Endometrium (tissue), 2 donors: ENCODE data around the gene NR3C1.

Experiments
- FAIRE-seq: peaks from 2 replicates; lab custom pipeline; 2012; peaks lifted over from hg19 to GRCh38; lab: Jason Lieb, UNC
- donor health status: control.
- donor health status: control.

The NR3C1 gene

DNA sequence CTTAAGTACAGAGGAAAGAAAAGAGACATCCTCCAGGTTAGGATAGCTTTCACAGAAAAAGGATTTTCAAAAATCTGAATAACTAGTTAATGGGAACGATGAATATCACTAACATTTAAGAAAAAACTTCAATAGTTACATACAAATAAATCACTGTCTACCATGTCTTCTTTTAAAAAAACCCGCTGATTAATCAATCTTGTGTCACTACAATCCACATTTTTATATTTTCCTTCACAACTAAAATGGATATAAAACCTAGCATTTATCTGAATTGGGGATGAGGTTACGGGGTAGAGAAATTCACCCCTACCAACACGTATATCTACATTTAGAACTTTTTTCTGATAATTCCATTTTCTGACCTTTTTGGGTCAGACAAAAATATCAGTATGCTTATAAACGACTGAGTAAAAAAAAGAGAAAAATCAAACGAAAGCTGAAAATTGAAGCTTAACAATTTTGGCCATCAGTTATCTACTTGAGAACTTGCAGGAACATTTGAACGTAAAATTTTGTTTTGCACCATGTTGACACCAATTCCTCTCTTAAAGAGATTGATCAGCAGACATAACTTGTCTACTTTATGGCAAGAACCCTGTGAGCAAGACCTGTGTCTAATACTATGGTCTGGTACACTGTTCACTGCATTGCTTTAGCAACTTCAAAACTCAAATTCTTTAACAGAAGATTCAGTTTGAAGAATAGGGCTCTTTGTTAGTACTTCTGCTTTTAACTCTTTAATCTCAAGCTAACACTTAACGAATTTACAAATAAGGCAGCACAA, 4.8 kb downstream of the NR3C1 start:
- FAIRE-seq: no peak

DNA sequence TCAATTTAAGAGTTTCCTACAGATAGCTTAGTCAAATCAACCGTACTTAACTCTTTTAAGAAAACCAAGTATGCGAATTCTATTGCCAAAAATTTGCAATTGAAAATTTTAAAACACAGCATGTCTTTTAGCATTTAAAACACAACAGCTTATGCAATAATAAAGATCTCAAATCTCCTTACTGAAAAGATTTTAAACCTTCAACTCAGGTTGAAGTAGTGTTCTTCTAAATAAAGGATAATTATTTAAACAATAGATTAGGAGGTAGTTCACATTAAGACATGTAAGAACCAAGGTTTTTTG, 5.5 kb downstream of the NR3C1 start:
- no peak for FAIRE-seq

DNA sequence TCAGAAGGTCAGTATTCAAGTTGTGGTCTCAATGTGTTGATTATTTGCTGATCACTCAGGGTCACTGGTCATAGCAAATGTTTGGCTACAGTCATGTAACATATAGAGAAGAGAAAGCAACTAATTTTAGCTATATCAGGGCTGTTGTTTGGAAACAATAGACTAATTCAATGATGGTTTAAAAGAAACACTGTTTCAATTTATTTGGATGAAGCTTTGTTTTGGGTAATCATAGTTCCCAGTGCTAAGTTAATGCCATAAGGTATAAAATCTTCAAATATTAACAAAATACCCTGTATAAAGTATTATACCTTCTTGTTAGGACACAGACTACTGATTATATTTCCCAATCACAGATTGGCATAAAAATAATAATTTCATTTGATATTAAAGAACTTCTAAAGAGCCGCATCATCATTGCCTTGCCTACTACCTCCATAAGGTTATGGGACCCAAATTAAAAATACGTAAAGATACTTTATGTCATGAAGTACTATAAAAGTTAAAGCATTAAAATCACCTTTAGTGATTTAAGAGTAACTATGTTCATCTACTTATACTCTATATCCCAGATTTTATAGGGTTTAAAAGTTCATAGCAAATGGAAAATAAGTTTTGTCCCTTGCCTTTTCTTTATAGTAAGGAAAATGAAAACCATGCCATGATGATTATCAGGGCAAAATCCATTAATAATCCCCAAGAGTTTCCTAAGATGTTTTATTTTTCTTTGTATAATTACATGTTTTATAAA, 6.0 kb downstream of the NR3C1 start:
- FAIRE-seq: no peak

DNA sequence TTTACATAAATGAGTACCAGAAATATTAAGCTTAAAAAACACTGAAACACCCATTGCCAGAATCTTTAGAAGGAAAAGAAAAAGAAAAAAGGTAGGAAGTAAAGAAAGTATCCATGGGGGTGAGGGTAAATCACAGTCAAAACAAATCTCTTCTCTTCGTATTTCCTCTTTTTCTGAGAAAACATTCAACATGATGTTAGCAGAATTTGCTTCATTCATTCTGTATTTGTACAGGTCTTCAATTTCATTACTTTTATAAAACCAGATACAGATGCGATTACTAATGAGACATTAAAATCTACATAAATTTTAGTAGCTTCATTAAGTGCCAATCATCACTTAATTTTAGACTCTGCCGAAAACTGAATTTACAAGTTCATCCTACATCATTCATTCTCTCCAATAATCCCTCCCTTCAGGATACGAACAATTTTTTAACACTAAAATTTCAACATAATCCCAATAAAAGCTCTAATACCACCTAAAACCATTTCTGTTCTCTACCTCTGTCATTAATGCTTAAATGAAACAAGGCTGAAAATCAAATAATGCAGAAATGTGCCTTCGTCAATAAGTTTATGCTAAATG, 7.0 kb downstream of the NR3C1 start:
- FAIRE-seq: no peak

DNA sequence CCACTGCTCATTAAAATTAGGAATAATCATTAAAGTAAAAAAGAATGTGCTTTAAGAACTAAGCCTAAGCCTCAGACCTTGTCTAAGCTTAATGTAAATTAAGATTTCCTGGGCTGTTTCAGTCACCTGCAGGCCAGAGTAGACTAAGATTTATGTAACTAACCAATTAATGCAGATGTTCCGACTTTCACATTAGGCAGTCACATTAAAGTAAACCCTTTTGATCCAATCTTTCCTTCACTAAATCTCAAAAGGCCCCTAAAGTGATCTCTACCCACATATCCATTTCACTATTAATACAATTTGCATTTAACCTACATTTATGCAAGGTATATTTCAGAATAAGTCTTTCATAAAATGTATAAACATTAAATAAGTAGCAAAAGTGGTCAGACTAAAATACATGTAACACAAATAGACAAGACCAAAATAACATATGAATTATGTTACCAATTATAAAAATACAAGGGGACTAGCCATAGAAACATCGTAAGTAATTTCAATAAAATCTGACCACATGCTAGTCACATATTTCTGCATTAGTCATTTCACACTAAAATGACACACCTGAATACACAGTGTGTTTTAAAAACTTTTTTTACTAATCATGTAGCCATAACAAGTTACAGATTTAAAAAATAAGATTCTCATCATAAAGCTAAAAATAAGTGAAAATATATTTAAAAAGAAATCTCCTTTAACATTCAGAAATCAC, 7.7 kb downstream of the NR3C1 start:
- FAIRE-seq: no peak

DNA sequence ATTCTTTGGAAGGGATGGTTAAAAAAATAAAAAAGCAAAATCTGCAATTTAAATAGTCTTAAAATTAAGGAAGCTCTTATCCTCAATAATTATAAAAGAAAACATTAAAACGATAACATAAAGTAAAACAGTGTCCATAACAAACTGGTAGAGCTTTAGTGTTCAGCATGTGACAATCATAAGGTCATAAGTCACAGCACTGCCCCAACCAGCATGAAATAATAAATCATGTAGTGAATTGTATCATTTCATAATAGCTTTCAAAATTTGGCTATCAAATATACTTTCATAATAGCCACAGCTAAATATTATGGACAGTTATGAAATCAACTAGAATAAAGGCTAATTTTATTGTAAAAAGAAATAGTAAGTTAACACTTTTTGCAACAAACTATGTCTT, 10.0 kb downstream of the NR3C1 start:
- no peak for FAIRE-seq

DNA sequence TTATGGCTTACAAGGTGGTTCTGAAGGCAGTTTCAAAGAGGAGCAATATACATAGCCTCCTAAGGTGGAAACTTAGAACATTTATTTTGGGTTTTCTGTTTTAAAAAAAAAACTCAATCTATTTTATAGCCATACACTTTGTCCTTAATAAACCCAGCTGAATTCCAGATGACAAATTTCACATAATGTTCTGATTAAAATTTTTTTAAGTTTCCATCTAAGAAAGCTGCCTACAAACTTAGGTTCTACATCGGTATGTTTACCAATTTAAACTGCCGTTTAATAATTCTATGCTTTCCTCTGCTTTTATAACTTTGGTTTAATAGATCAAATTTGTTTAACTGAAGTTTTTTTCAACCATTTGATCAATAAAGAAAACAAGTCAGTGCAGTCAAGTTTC, 12.5 kb downstream of the NR3C1 start:
- peak; percentile 15 for FAIRE-seq

DNA sequence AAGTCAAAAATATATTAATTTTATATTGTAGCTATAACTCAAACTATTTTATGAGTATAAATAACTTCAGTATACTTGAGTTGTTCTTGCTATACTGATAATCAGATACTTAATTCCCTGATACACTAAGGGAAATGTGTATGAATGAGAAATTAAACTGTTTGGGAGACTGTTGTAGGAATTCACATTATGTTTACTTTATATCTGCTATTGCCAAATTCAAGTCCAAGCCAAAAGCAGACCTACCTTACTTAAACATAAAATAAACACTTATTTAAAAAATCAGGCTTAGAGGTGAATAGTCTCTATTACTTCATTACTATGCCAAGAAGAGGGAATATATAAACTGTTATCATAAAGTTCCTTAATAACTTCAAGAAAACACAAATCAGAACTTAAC, 13.2 kb downstream of the NR3C1 start:
- no peak for FAIRE-seq

DNA sequence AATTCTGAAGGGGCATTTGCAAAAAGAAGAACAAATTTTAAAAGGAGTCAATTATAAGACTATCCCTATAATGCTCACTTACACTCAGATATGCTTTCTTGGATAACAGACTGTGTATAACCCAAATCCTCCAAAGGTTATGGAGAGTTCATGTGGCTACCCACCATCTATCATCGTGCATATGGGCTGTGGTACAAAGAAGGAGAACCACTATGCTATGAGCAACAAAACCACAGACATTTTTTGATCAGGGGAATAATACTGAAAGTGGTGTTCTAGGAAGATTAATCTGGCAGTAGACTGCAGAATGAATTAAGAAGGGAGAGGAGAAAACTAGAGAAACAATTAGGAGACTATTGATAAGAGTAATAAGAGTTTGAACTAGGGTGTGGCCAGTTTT, 16.8 kb downstream of the NR3C1 start:
- FAIRE-seq: no peak

DNA sequence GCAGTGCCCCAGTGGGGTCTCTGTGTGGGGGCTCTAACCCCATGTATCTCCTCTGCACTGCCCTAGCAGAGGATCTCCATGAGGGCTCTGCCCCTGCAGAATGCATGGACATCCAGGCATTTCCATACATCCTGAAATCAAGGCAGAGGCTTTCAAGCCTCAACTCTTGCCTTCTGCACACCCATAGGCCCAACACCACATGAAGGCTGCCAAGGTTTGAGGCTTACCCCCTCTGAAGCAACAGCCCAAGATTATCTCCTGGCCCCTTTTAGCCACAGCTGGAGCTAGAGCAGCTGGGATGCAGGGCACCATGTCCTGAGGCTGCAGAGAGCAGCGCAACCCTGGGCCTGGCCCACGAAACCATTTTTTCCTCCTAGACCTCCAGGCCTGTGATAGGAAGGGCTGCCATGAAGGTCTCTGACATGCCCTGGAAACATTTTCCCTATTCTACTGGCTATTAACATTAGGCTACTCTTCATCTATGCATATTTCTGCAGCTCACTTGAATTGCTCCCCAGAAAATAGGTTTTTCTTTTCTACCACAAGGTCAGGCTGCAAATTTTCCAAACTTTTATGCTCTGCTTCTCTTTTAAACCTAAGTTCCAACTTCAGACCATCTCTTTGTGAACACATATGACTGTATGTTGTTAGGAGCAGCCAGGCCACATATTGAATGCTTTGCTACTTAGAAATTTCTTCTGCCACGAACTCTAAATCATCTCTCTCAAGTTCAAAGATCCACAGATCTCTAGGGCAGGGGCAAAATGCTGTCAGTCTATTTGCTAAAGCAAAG, 18.4 kb downstream of the NR3C1 start:
- FAIRE-seq: no peak

DNA sequence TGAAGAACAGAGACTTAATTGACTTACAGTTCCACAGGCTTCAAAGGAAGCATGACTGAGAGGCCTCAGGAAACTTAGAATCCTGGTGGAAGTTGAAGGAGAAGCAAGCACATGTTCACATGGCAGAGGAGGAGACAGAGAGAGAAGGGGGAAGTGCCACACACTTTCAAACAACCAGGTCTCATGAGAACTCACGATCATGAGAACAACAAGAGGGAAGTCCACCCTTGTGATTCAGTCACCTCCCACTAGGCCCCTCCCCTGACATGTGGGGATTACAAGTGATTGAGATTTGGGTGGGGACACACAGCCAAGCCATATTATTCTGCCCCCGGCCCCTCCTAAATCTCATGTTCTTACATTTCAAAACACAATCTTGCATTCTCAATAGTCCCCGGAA, 19.5 kb downstream of the NR3C1 start:
- FAIRE-seq: no peak

DNA sequence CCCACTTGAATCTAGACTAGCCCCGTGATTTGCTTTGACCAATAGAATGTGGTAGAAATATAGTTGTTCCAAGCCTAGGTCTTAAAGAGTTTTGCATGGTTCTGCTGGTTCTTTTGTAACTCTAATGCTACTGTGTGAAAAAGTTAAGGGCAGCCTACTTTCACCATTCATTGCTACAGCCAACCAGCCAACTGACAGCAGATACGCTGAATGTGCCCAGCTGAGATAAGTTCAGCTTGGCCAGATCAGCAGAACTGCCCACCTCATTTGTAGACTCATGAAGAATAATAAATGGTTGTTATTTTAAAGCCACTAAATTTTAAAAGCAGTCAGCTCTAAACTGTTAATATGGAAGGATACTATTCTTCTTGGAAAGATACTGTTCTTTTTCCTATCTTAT, 23.9 kb downstream of the NR3C1 start:
- no peak for FAIRE-seq

DNA sequence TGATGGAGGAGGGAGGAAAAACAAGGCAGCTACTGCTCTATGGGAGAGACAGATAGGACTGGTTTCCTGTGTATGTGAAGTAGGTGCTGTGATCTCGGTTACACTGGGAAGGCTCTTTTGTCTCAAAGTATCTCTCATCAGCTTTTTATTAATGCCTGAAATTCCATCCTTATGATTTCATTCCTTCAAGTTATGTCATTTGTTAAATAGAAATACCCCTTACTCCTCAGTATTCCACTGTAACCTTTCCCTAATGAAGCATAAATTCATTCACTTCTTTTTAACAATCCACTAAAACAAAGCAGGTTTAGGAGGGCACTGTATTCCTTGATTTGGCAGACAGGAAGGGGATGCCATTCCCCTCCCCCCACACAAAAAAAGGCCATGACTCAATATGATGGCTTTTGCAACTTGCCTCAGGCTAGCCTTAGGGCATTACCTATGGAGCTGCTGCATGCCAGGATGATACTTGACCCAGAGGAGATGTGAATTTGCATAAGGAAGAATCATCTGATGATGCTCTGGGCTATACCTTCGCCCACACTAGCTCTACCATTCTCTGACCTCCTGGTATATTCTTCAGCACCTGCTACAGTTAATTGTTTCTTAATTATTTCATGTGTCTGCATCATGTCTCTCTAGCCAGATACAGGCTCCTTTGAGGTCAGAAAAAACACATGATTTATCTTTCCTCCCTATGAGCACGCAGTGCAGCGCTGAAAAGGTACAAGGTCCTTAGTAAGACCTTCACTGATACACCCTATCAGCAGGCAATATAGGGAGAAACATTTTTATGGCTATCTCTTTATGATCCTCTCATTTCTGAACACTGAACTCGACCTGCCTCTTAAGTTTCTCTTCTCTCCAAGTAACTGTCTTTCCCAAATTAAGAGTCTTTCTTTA, 26.3 kb downstream of the NR3C1 start:
- FAIRE-seq: no peak

DNA sequence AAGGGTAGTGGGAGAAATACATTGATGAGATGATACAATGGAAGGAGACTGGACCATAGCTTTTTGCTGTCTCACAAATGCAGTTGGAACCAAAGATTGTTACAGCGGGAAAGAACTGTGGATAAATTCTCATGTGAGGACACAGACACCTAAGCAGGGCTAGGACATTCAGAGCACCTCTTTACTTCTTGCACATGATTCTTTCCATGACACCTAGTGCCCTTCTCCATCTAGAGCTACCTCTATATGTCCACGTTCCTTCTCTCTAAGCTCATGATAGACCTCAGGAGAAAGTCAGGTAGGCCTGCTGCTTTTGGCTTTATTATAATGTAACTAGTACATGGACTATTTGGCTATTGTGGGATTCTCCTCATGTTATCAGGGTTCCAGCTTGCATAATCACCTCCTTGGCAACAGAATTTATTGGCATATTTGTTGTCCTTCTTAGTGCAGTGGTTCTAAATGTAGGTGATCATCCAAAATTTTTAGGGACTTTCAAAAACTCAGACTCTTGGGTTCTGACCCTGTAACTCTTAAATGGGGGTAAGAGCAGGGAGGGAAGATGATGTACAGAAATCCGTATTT, 27.2 kb downstream of the NR3C1 start:
- no peak for FAIRE-seq

DNA sequence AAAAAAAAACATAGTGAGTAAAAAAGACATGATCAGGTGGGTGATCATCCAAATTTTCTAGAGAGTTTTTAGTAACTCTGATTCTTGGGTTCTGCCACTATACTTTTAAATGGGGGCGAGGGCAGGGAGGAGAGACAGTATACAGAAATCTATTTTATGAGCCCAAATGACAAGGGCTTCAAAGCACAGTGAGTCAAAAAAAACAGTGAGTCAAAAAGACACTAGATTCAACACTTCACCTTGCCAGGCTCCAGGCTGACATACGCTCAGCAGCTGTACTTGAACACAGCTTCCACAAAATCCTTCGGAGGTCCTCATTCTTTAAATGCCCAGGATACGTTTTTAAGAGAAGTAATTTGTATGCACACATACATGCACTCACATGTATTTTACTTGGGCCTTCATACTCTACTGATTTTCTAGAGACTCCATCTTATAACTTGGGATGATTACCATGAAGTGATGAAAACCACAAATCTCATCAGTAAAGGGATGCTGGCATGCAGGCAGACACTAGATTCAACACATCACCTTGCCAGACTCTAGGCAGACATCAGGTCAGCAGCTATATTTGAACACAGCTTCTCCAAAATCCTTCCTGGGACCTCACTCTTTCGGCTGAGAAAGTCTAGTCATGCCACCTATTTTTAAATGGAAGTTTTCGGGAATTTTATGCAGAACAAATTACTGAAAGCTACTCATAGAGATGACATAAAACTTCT, 28.8 kb downstream of the NR3C1 start:
- FAIRE-seq: no peak

DNA sequence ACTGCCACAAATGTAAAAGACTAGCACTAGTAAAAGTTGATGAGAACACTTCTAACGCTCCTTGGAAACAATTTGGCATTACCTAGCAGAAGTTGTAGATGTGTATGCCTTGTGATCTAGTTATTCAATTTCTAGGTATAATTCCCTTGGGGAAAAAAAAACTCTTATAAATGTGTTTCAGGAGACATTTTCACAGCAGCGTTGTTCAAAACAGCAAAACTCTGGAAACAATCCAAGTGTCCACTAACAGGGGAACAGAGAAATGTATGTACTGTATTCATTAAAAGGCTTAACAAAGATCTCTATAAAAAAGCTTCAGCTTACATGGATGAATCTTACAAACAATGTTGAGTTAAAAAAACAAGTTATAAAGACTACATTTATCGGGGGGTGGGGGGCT, 30.4 kb downstream of the NR3C1 start:
- no peak for FAIRE-seq

DNA sequence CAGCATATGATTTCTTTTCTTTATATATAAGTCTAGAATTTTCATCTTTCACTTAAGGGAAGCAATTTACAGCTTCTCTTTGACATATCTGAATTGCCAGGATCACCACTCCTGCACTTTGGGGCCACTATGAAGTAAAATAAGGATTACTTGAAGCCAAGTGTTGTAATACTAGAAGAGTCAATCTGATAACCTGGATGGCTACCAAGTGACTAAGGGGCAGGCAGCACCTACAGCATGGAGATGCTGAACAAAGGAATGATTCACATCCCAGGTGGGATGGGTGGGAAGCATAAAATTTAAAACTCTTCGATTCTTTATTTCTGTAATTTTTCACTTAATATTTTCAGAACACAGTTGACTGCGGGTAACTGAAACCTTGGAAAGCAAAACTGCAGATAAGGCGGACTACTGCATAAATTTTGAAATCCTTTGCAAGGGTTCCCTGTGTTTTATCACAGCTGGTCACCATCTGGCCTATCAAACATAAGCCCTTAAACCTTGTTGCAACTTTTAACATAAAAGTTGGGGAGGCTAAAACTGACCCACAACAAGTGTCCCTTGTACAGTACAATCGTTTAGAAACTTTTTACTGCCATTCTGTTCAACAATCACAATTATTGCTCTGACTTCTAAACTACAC, 31.2 kb downstream of the NR3C1 start:
- no peak for FAIRE-seq

DNA sequence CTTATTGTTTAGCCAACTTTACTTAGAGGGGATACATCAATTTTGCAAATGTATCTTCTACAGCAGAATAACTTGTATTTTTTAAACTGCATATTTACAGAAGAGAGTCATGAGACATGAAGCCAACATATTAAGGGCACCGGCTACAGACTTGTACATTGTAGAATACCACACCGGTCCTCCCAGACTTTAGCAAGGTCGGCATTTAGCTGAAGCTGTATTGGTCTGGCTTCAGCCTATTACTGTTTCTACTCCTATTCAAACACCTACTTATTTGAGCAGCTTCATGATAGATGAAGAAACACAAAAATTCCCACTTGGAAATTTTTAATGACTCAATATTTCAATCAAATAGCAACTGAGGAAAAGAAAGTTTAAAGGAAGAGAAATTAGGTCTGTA, 33.0 kb downstream of the NR3C1 start:
- FAIRE-seq: no peak

DNA sequence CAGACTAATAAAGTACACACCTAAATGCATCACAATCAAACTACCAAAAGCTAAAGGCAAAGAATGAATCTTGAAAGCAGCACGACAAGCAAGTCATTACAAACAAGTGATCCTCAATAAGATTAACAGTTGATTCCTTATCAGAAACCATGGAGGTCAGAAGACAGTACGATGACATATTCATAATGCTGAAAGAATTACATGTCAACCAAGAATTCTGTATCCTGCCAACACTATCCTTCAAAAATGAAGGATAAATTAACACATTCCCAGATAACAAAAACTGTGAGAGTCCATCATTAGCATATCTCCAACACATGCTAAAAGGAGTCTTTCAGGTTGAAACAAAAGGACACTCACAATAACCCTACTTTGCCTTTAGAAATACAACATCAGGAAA, 39.4 kb downstream of the NR3C1 start:
- FAIRE-seq: no peak
